A673 (cell line): ENCODE measurements around the gene PHF21B. TPM values are rescaled to one million over a fixed set of nuclear protein-coding genes. Genes with fewer than 3 reads are reported as not detected.

ENCODE experiments used
- BruUV-seq: library from RNA; stranded (reverse); fragments of 400-500 nt; replicated peaks from 2 replicates; lab custom pipeline; 2021; lab: Mats Ljungman, UMichigan
- CTCF ChIA-PET: fragments of 300-600 bp; sonication (Branson Sonifier 250); formaldehyde crosslinking; loops from one replicate; lab custom pipeline; 2022; ENCODE audit warnings: antibody characterized with exemption; lab: Charles Lee
- POLR2A ChIA-PET: fragments of 300-600 bp; sonication (Branson Sonifier 250); formaldehyde crosslinking; loops from one replicate; lab custom pipeline; 2022; ENCODE audit warnings: antibody characterized with exemption; ENCODE audit not compliant: low non-redundant PET; lab: Charles Lee
- DNase-seq: peaks from one replicate; pipeline ENCODE4 v3.0.0-alpha.2; 2015; ENCODE audit warnings: low spot score
- H3K27ac ChIP-seq: fragments of 200-600 bp; sonication (generic); 2 replicates; pipeline ENCODE4 v1.5.1; 2016; ENCODE audit warnings: mixed run types, low read depth, mild to moderate bottlenecking, mixed read lengths, antibody characterized with exemption, low read length; ENCODE audit not compliant: poor library complexity, severe bottlenecking
- H3K27me3 ChIP-seq: fragments of 200-600 bp; sonication (generic); replicated peaks from 2 replicates; pipeline ENCODE4 v1.6.1; 2017; ENCODE audit warnings: mixed run types, low read depth, mild to moderate bottlenecking, mixed read lengths, antibody characterized with exemption, low read length; ENCODE audit not compliant: insufficient read depth, poor library complexity
- H3K36me3 ChIP-seq: fragments of 200-600 bp; sonication (generic); 2 replicates; pipeline ENCODE4 v1.6.1; 2016; ENCODE audit warnings: mixed run types, mild to moderate bottlenecking, mixed read lengths, antibody characterized with exemption, low read length; ENCODE audit not compliant: insufficient read depth, poor library complexity, severe bottlenecking
- H3K4me1 ChIP-seq: fragments of 200-600 bp; sonication (generic); 2 replicates; pipeline ENCODE4 v1.6.1; 2017; ENCODE audit warnings: mixed run types, mild to moderate bottlenecking, mixed read lengths, antibody characterized with exemption, low read length; ENCODE audit not compliant: insufficient read depth, poor library complexity, severe bottlenecking
- H3K4me3 ChIP-seq: fragments of 200-600 bp; sonication (generic); 2 replicates; pipeline ENCODE4 v1.5.1; 2016; ENCODE audit warnings: low read depth, mixed run types, mild to moderate bottlenecking, mixed read lengths, low read length; ENCODE audit not compliant: poor library complexity, severe bottlenecking
- H3K9me3 ChIP-seq: fragments of 200-600 bp; sonication (generic); 2 replicates; pipeline ENCODE4 v1.6.1; 2016; ENCODE audit warnings: mixed run types, low read depth, mild to moderate bottlenecking, mixed read lengths, antibody characterized with exemption, low read length; ENCODE audit not compliant: poor library complexity, severe bottlenecking
- EZH2 ChIP-seq: fragments of 200-600 bp; sonication (generic); IDR thresholded peaks from 2 replicates; pipeline ENCODE4 v1.6.1; 2017; ENCODE audit warnings: borderline replicate concordance, low read depth, mild to moderate bottlenecking, mixed read lengths, antibody characterized with exemption, low read length; ENCODE audit not compliant: poor library complexity, severe bottlenecking
- intact Hi-C: fragments of 100-400 bp; cut with micrococcal nuclease; formaldehyde crosslinking; loops from one replicate; pipeline ENCODE4 v1.10.0; 2022; ENCODE audit not compliant: unreplicated experiment
- total RNA-seq: library from RNA; stranded (reverse); gene quantifications from 2 replicates; pipeline ENCODE4 v1.2.3, GENCODE V29; 2021
- TF ChIP-seq, protein P1 (sequence below): fragments of 300-800, 200-600 bp; sonication (generic); conservative IDR thresholded peaks from 2 replicates; pipeline ENCODE4 v1.5.1; 2017; ENCODE audit warnings: low read depth, mild to moderate bottlenecking, antibody characterized with exemption, low read length, moderate library complexity, mixed read lengths

Gene PHF21B
- total RNA-seq, 1 experiment from 2014 or later, result 13.2 TPM

DNA sequence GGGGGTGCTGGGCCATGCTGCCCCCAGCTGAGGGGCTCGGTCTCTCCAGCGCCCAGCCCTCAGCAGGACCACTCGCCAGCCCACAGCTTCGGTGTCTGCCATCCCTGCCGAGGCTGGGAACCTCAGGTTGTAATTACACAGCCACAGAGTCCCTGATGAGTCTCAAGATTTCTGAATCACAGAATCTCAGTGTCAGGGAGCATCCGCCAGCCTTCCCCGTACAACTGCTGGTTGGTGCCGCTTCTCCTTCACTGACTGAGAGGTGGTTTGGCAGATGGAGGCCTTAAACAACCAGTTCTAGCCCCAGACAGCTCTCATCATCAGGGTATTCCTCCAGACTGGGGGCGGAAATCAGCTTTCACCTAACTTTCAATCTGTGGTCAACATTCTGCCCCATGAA, 13.7 kb downstream of the PHF21B start:
- CTCF ChIA-PET, result interaction anchor here (0.5 kb wide), 1 partner anchor 9 kb away, joined by 4 read pairs; no protein-coding TSS in a partner anchor
- H3K9me3 ChIP-seq, result no peaks in the 10 kb centered on the region
- H3K27me3 ChIP-seq, result no peaks in the 10 kb centered on the region
- intact Hi-C loops, result no loop called here
- no peaks in the 10 kb centered on the region for H3K36me3 ChIP-seq
- TF ChIP-seq, protein P1, sequence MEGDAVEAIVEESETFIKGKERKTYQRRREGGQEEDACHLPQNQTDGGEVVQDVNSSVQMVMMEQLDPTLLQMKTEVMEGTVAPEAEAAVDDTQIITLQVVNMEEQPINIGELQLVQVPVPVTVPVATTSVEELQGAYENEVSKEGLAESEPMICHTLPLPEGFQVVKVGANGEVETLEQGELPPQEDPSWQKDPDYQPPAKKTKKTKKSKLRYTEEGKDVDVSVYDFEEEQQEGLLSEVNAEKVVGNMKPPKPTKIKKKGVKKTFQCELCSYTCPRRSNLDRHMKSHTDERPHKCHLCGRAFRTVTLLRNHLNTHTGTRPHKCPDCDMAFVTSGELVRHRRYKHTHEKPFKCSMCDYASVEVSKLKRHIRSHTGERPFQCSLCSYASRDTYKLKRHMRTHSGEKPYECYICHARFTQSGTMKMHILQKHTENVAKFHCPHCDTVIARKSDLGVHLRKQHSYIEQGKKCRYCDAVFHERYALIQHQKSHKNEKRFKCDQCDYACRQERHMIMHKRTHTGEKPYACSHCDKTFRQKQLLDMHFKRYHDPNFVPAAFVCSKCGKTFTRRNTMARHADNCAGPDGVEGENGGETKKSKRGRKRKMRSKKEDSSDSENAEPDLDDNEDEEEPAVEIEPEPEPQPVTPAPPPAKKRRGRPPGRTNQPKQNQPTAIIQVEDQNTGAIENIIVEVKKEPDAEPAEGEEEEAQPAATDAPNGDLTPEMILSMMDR, result no peak
- TF ChIP-seq EZH2, result no peak
- no TSS peak for BruUV-seq
- no peaks in the 10 kb centered on the region for H3K4me1 ChIP-seq
- no peak overlapping the region for H3K4me3 ChIP-seq
- no peak overlapping the region for H3K27ac ChIP-seq
- DNase-seq, result no peak
- POLR2A ChIA-PET, result no interaction called here

DNA sequence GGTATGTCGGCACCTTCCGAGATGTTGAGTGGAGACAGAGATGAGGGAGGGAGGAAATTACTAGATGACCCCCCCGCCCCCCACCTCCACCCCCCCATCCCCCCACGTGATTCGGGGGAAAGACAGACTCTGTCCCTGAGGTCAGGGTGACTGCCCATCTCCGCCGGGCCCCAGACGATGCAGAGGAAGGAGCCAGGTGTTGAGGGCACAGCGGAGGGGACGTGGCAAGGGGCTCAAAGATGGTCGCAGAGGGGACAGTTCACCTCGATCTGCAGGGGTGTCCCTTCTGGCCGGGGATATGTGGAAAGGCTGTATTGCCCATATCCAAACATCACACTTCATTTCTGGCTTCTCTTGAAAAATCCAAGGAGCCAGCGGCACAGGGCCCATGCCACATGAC, 14.1 kb downstream of the PHF21B start:
- ChIA-PET POLR2A (no interaction called here), CTCF (interaction anchor here (0.5 kb wide), 1 partner anchor 10 kb away, joined by 4 read pairs; no protein-coding TSS in a partner anchor)
- H3K36me3 ChIP-seq, result no peaks in the 10 kb centered on the region
- no peak for DNase-seq
- intact Hi-C loops, result no loop called here
- TF ChIP-seq, protein P1, result no peak
- TF ChIP-seq EZH2, result no peak
- no peaks in the 10 kb centered on the region for H3K4me1 ChIP-seq
- H3K9me3 ChIP-seq, result no peaks in the 10 kb centered on the region
- no peak overlapping the region for H3K4me3 ChIP-seq
- no peaks in the 10 kb centered on the region for H3K27me3 ChIP-seq
- no TSS peak for BruUV-seq
- H3K27ac ChIP-seq, result no peak overlapping the region

DNA sequence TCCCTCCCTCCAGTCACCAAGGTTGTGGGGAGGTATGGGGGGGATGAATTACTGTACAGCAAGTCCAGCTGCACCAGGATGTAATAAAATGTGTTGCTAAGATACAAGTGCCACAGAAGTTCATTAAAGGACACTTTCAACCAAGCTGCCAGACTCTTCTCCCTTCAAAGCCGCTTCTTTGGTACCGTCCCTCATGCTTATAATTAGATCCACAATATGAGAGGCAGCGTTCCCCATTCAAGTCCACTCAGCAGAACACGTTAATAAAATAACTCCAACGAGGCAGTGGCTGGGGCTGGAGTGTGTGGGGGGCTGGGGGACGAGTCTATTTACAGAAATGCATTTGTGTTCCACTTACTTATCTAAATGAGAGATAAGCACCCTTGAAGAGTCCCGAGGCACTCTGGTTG, 14.7 kb downstream of the PHF21B start:
- intact Hi-C loops, result no loop called here
- ChIA-PET CTCF (no interaction called here), POLR2A (no interaction called here)
- BruUV-seq, result no TSS peak
- Histone ChIP-seq H3K27ac (no peak overlapping the region), H3K4me1 (no peaks in the 10 kb centered on the region), H3K36me3 (no peaks in the 10 kb centered on the region), H3K9me3 (no peaks in the 10 kb centered on the region), H3K27me3 (no peaks in the 10 kb centered on the region), H3K4me3 (no peak overlapping the region)
- no peak for TF ChIP-seq EZH2
- TF ChIP-seq, protein P1, result no peak
- DNase-seq, result no peak
